Type B pancreatic cell (in vitro differentiated cells): ENCODE measurements around the gene REPS2. TPM values are rescaled to one million over a fixed set of nuclear protein-coding genes. Genes with fewer than 3 reads are reported as not detected.

Source experiments
- DNase-seq: peaks from one replicate; pipeline ENCODE4 v3.0.0; 2021; ENCODE audit warnings: mixed read lengths; ENCODE audit not compliant: unreplicated experiment; ENCODE audit errors: extremely low spot score
- H3K27ac Mint-ChIP-seq: 2 replicates; pipeline ENCODE4 v1.8.0; 2021; ENCODE audit warnings: mild to moderate bottlenecking, mixed read lengths
- H3K27me3 Mint-ChIP-seq: 2 replicates; pipeline ENCODE4 v1.8.0; 2021; ENCODE audit warnings: mixed read lengths
- H3K36me3 Mint-ChIP-seq: 2 replicates; pipeline ENCODE4 v1.8.0; 2021; ENCODE audit warnings: mixed read lengths
- H3K4me1 Mint-ChIP-seq: one replicate; pipeline ENCODE4 v1.8.0; 2021; ENCODE audit warnings: mixed read lengths; ENCODE audit not compliant: unreplicated experiment
- H3K4me3 Mint-ChIP-seq: 2 replicates; pipeline ENCODE4 v1.8.0; 2021; ENCODE audit warnings: mild to moderate bottlenecking, mixed read lengths
- H3K9me3 Mint-ChIP-seq: 2 replicates; pipeline ENCODE4 v1.8.0; 2021; ENCODE audit warnings: mixed read lengths
- CTCF ChIP-seq: fragments of 200-600 bp; sonication (generic); conservative IDR thresholded peaks from 2 replicates; pipeline ENCODE4 v1.5.0; 2021; ENCODE audit warnings: antibody characterized with exemption, mild to moderate bottlenecking
- total RNA-seq: library from RNA; stranded (reverse); gene quantifications from 2 replicates; pipeline ENCODE4 v1.2.1, GENCODE V29; 2021; ENCODE audit warnings: low replicate concordance

The REPS2 gene
- total RNA-seq, 1 donor from 2014 or later = 1.6 TPM

- Mint-ChIP-seq H3K27ac (no peak overlapping the region), H3K27me3 (peaks cover 6% of the 10 kb centered on the region), H3K36me3 (no peaks in the 10 kb centered on the region), H3K4me1 (peaks cover 4% of the 10 kb centered on the region), H3K9me3 (peaks cover 4% of the 10 kb centered on the region), H3K4me3 (no peak overlapping the region)
- DNase-seq = no peak
- TF ChIP-seq CTCF = no peak
Observed at GRCh38 chrX:16977771-16978170, 31.3 kb downstream of the REPS2 start.

- H3K27ac Mint-ChIP-seq = no peak overlapping the region
- no peak overlapping the region for H3K4me3 Mint-ChIP-seq
- peaks cover 4% of the 10 kb centered on the region for H3K4me1 Mint-ChIP-seq
- no peak for DNase-seq
- H3K9me3 Mint-ChIP-seq = peaks cover 4% of the 10 kb centered on the region
- H3K36me3 Mint-ChIP-seq = no peaks in the 10 kb centered on the region
- no peaks in the 10 kb centered on the region for H3K27me3 Mint-ChIP-seq
- TF ChIP-seq CTCF = no peak
Observed at GRCh38 chrX:16978193-16978984, 31.9 kb downstream of the REPS2 start.

GRCh38 chrX:16979226-16979625 is 32.8 kb downstream of the REPS2 start:
- Mint-ChIP-seq H3K36me3 (no peaks in the 10 kb centered on the region), H3K27me3 (no peaks in the 10 kb centered on the region), H3K27ac (no peak overlapping the region), H3K4me3 (no peak overlapping the region), H3K4me1 (peaks cover 4% of the 10 kb centered on the region), H3K9me3 (peaks cover 4% of the 10 kb centered on the region)
- TF ChIP-seq CTCF = no peak
- DNase-seq = no peak

- Mint-ChIP-seq H3K4me3 (no peak overlapping the region), H3K36me3 (no peaks in the 10 kb centered on the region), H3K27ac (no peak overlapping the region), H3K4me1 (peaks cover 12% of the 10 kb centered on the region), H3K27me3 (no peaks in the 10 kb centered on the region), H3K9me3 (peaks cover 4% of the 10 kb centered on the region)
- no peak for TF ChIP-seq CTCF
- DNase-seq = no peak
Observed at GRCh38 chrX:16981209-16981608, 34.8 kb downstream of the REPS2 start.

GRCh38 chrX:16981980-16982379 is 35.5 kb downstream of the REPS2 start:
- Mint-ChIP-seq H3K27ac (no peak overlapping the region), H3K9me3 (peaks cover 4% of the 10 kb centered on the region), H3K27me3 (no peaks in the 10 kb centered on the region), H3K4me3 (no peak overlapping the region), H3K4me1 (peaks cover 12% of the 10 kb centered on the region), H3K36me3 (no peaks in the 10 kb centered on the region)
- DNase-seq = no peak
- no peak for TF ChIP-seq CTCF
